ENCODE results near the gene ZNF232.
"Not testable (repeated sequence)": the region's sequence is repeated elsewhere in the genome, so short reads cannot be mapped to it uniquely, and the experiment has no call there.

The ZNF232 gene

DNA sequence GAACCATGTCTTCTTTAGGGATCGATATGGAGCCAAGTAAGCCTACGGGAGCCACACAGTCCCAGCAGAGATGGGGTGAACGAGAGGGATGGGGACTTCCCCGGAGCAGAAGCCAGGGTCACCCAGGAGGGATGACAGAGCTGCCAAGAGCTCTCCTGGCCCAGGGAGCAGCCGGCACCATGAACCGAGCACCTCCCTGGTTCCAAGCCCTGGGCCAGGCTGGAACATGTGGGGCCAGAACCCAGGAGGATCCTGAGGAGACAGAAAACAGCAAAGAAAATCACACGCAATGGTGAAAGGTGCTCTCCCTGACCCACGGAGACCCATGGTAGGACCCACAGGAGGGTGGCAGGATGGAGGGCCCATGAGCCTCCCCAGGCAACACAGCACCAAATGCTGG lies 22.3 kb upstream of the ZNF232 start:
- H3K23ac ChIP-seq (ENCODE audit: low read length in 2 of 2); H3K9ac ChIP-seq (ENCODE audit: low read length); H2BK5ac ChIP-seq (ENCODE audit: low read depth, low read length, poor library complexity, severe bottlenecking); H3K36me3 ChIP-seq (ENCODE audit: control insufficient read depth in 1 of 2, insufficient read depth in 2 of 2, low read depth in 1 of 2, low read length in 2 of 2); H2BK15ac ChIP-seq (ENCODE audit: low read depth, poor library complexity, severe bottlenecking); H2AK5ac ChIP-seq (ENCODE audit: low read length, severe bottlenecking); H4K91ac ChIP-seq (ENCODE audit: low read length); H3K27ac ChIP-seq (ENCODE audit: low read length, poor library complexity, severe bottlenecking); H3K9me3 ChIP-seq (ENCODE audit: control insufficient read depth, low read length); DNase-seq; H4K8ac ChIP-seq (ENCODE audit: low read length); H3K14ac ChIP-seq (ENCODE audit: low read length in 2 of 2); H3K79me1 ChIP-seq (replicated peaks; ENCODE audit: low read length, poor library complexity, severe bottlenecking); H2BK120ac ChIP-seq (ENCODE audit: low read depth, low read length); H3K4ac ChIP-seq (ENCODE audit: low read depth in 1 of 2, low read length in 2 of 2); H3K4me1 ChIP-seq (ENCODE audit: control insufficient read depth, insufficient read depth, low read depth, low read length); H3K4me2 ChIP-seq (ENCODE audit: low read length, poor library complexity, severe bottlenecking); H3K18ac ChIP-seq (ENCODE audit: low read depth in 1 of 2, low read length in 2 of 2); H2BK12ac ChIP-seq (ENCODE audit: low read length in 2 of 2); H3K4me3 ChIP-seq (ENCODE audit: insufficient read depth in 1 of 2, low read depth in 1 of 2, low read length in 2 of 2); H2AFZ ChIP-seq (ENCODE audit: low read depth, low read length): not testable (repeated sequence)
- peaks cover 3 to 13% of the 10 kb centered on the region in 2 experiments for H3K27me3 ChIP-seq (ENCODE audit: control insufficient read depth in 1 of 2, insufficient read depth in 1 of 2, low read length in 2 of 2)
- 88% methylated on average over 8 of the region's 8 CpGs for WGBS

DNA sequence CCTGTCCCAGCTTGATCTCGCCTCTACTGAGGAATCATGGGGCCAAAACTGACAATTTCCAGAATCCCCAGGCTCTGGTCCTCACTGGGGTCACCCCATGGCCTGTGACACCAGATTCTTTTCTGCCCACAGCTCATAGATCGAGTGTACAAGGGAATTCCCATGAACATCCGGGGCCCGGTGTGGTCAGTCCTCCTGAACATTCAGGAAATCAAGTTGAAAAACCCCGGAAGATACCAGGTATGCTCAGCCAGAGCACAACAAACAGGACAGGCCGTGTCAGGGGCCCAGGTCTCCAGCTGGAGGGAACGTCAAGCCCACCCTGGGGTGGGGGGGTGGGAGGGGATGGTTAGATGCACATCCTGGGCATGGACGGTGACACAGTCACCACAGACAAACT lies 21.6 kb upstream of the ZNF232 start:
- H2AFZ ChIP-seq (ENCODE audit: low read depth, low read length) = no peak overlapping the region
- H4K91ac ChIP-seq (ENCODE audit: low read length) = no peak overlapping the region
- H3K4me3 ChIP-seq (ENCODE audit: insufficient read depth in 1 of 2, low read depth in 1 of 2, low read length in 2 of 2) = no peak overlapping the region
- H3K18ac ChIP-seq (ENCODE audit: low read depth in 1 of 2, low read length in 2 of 2) = no peak overlapping the region
- H2BK5ac ChIP-seq (ENCODE audit: low read depth, low read length, poor library complexity, severe bottlenecking) = no peak overlapping the region
- H3K9ac ChIP-seq (ENCODE audit: low read length) = no peak overlapping the region
- H3K9me3 ChIP-seq (ENCODE audit: control insufficient read depth, low read length) = no peaks in the 10 kb centered on the region
- H3K79me1 ChIP-seq (replicated peaks; ENCODE audit: low read length, poor library complexity, severe bottlenecking) = no peaks in the 10 kb centered on the region
- no peak overlapping the region for H3K4ac ChIP-seq (ENCODE audit: low read depth in 1 of 2, low read length in 2 of 2)
- H2BK15ac ChIP-seq (ENCODE audit: low read depth, poor library complexity, severe bottlenecking) = no peak overlapping the region
- peaks cover 3 to 13% of the 10 kb centered on the region in 2 experiments for H3K27me3 ChIP-seq (ENCODE audit: control insufficient read depth in 1 of 2, insufficient read depth in 1 of 2, low read length in 2 of 2)
- no peaks in the 10 kb centered on the region for H3K36me3 ChIP-seq (ENCODE audit: control insufficient read depth in 1 of 2, insufficient read depth in 2 of 2, low read depth in 1 of 2, low read length in 2 of 2)
- H4K8ac ChIP-seq (ENCODE audit: low read length) = no peak overlapping the region
- H3K14ac ChIP-seq (ENCODE audit: low read length in 2 of 2) = no peak overlapping the region
- no peak overlapping the region for H3K4me2 ChIP-seq (ENCODE audit: low read length, poor library complexity, severe bottlenecking)
- H3K27ac ChIP-seq (ENCODE audit: low read length, poor library complexity, severe bottlenecking) = no peak overlapping the region
- H2AK5ac ChIP-seq (ENCODE audit: low read length, severe bottlenecking) = no peak overlapping the region
- no peaks in the 10 kb centered on the region for H3K4me1 ChIP-seq (ENCODE audit: control insufficient read depth, insufficient read depth, low read depth, low read length)
- no peak for DNase-seq
- H2BK120ac ChIP-seq (ENCODE audit: low read depth, low read length) = no peak overlapping the region
- 92% methylated on average over 8 of the region's 8 CpGs for WGBS
- no peak overlapping the region for H3K23ac ChIP-seq (ENCODE audit: low read length in 2 of 2)
- H2BK12ac ChIP-seq (ENCODE audit: low read length in 2 of 2) = no peak overlapping the region

DNA sequence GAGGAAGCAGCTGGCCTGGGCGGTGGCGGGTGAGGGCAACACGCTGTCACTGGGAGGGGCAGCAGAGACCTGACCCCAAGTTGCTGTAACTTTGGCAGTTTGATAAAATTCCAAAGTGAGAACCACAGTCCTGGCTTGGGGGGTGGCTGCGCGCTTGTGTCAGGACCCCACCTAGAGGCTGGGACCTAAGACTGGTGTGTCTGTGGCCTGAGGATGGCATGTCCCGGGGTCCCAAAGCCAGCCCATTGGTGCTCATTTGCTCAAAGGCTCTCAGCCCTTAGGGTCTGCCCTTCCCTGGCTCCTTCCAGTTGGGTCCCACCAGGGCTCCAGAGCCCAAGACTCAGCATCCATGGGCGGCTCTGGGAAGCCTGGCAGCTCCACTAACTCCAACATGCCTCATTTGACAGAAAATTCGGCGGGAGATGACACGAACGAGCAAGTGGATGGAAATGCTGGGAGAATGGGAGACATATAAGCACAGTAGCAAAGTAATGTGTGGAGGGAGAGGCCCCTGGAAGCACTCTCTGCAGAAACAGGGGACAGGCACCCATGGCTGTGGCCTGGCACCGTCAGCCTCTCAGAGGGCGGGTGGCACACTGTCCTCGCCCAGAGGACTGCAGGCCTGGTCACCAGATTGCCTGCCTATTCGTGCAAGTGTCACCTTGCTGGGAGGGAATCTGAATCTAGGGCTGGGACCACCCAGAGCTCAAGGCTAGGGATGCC lies 21.0 kb upstream of the ZNF232 start:
- H4K91ac ChIP-seq (ENCODE audit: low read length); H3K79me1 ChIP-seq (replicated peaks; ENCODE audit: low read length, poor library complexity, severe bottlenecking); H4K8ac ChIP-seq (ENCODE audit: low read length); H2AFZ ChIP-seq (ENCODE audit: low read depth, low read length); H3K9me3 ChIP-seq (ENCODE audit: control insufficient read depth, low read length); H3K18ac ChIP-seq (ENCODE audit: low read depth in 1 of 2, low read length in 2 of 2); H3K4ac ChIP-seq (ENCODE audit: low read depth in 1 of 2, low read length in 2 of 2); H3K9ac ChIP-seq (ENCODE audit: low read length); H2BK5ac ChIP-seq (ENCODE audit: low read depth, low read length, poor library complexity, severe bottlenecking); H3K36me3 ChIP-seq (ENCODE audit: control insufficient read depth in 1 of 2, insufficient read depth in 2 of 2, low read depth in 1 of 2, low read length in 2 of 2); H3K4me1 ChIP-seq (ENCODE audit: control insufficient read depth, insufficient read depth, low read depth, low read length); H3K23ac ChIP-seq (ENCODE audit: low read length in 2 of 2); H2BK15ac ChIP-seq (ENCODE audit: low read depth, poor library complexity, severe bottlenecking); H3K4me2 ChIP-seq (ENCODE audit: low read length, poor library complexity, severe bottlenecking); H2BK120ac ChIP-seq (ENCODE audit: low read depth, low read length); H2BK12ac ChIP-seq (ENCODE audit: low read length in 2 of 2); H3K14ac ChIP-seq (ENCODE audit: low read length in 2 of 2); DNase-seq; H3K27ac ChIP-seq (ENCODE audit: low read length, poor library complexity, severe bottlenecking); H2AK5ac ChIP-seq (ENCODE audit: low read length, severe bottlenecking); H3K4me3 ChIP-seq (ENCODE audit: insufficient read depth in 1 of 2, low read depth in 1 of 2, low read length in 2 of 2): not testable (repeated sequence)
- WGBS = 93% methylated on average over 15 of the region's 15 CpGs
- H3K27me3 ChIP-seq (ENCODE audit: control insufficient read depth in 1 of 2, insufficient read depth in 1 of 2, low read length in 2 of 2) = peaks cover 3 to 16% of the 10 kb centered on the region in 2 experiments

DNA sequence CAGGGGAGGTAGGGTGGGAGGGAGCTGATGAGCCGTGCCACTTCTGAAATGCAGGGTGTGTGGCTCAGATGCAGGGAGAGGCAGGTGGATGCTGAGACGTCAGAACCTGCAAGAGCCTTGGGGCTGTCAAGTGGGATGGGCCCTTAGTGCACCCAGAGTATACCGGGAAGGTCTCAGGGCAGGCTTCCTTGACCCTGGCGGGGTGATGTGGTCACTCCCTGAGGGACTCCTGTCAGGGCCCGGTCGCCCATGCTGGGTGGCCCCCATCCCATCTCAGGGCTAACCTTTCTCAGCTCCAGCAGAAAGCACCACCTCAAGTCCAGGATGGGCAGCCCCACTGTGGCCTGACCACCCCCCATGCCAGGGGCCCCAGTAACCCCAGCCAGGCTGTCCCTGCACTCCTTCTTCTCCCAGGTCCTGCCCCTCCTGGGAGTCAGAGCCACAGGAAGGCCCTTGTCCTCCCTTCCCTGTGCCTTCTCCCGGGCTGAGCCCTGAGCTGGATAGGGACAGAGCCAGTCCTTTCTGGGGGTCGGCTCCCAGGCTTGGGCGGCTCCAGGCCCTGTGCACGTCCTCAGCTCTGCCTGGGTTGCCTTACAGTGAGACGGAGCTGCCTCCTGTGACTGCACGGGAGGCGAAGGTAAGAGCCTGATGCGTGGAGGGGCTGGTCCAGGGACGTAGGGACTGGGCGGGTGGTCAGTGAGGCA lies 20.3 kb upstream of the ZNF232 start:
- not testable (repeated sequence) for H3K9ac ChIP-seq (ENCODE audit: low read length); H4K91ac ChIP-seq (ENCODE audit: low read length); H2AFZ ChIP-seq (ENCODE audit: low read depth, low read length); H2AK5ac ChIP-seq (ENCODE audit: low read length, severe bottlenecking); H3K23ac ChIP-seq (ENCODE audit: low read length in 2 of 2); H3K4me3 ChIP-seq (ENCODE audit: insufficient read depth in 1 of 2, low read depth in 1 of 2, low read length in 2 of 2); DNase-seq; H4K8ac ChIP-seq (ENCODE audit: low read length); H2BK120ac ChIP-seq (ENCODE audit: low read depth, low read length); H2BK12ac ChIP-seq (ENCODE audit: low read length in 2 of 2); H3K27ac ChIP-seq (ENCODE audit: low read length, poor library complexity, severe bottlenecking); H3K14ac ChIP-seq (ENCODE audit: low read length in 2 of 2); H3K18ac ChIP-seq (ENCODE audit: low read depth in 1 of 2, low read length in 2 of 2); H2BK5ac ChIP-seq (ENCODE audit: low read depth, low read length, poor library complexity, severe bottlenecking); H3K4ac ChIP-seq (ENCODE audit: low read depth in 1 of 2, low read length in 2 of 2); H3K4me1 ChIP-seq (ENCODE audit: control insufficient read depth, insufficient read depth, low read depth, low read length); H3K79me1 ChIP-seq (replicated peaks; ENCODE audit: low read length, poor library complexity, severe bottlenecking); H3K4me2 ChIP-seq (ENCODE audit: low read length, poor library complexity, severe bottlenecking); H3K9me3 ChIP-seq (ENCODE audit: control insufficient read depth, low read length); H2BK15ac ChIP-seq (ENCODE audit: low read depth, poor library complexity, severe bottlenecking); H3K36me3 ChIP-seq (ENCODE audit: control insufficient read depth in 1 of 2, insufficient read depth in 2 of 2, low read depth in 1 of 2, low read length in 2 of 2)
- 87% methylated on average over 16 of the region's 16 CpGs for WGBS
- H3K27me3 ChIP-seq (ENCODE audit: control insufficient read depth in 1 of 2, insufficient read depth in 1 of 2, low read length in 2 of 2) = peaks cover 3 to 19% of the 10 kb centered on the region in 2 experiments

Measured in mesenchymal stem cell (in vitro differentiated cells and primary cell).